ENCODE results near the gene RHBDL1. TPM values are rescaled to one million over a fixed set of nuclear protein-coding genes. Genes with fewer than 3 reads are reported as not detected.

Gene RHBDL1
- total and polyA plus RNA-seq, 9 of the 15 experiments (the other 6 are each of a cell fraction or from before 2014, with no cell fraction given), result 0.03 to 5.6 (median 1.3) TPM; not detected in 1

DNA sequence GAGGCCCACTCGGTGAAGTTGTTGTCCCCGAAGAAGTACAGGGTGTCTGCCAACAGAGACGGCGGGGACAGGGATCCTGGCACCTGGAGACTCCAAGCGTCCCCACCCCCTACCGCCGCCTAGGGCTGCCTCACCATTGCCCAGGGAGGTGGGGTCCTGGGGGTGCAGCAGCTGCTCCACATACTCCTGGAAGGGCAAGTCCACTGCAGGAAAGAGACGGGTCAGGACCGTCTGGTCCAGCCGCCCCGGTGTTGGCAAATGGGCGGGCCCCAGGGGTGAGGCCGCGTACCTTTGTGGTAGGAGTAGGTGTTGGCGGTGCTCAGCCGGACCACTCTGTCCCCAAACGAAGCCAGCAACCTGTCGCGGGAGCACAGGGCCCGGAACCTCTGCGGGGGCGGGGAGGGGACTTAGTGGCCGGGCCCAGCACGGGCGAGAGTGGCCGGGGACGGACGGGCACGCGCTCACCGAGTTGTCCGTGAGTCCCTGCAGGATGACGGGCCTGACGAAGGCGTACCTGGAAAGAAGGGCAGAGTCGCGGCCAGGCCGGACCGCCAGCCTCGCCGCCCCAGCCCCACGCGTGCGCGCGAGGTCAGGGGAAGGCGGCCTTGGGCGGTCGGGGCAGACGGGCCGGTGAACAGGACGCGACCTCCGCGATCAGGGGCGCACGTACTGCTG lies 8.1 kb downstream of the RHBDL1 start (continued):
- TF ChIP-seq, protein P1, sequence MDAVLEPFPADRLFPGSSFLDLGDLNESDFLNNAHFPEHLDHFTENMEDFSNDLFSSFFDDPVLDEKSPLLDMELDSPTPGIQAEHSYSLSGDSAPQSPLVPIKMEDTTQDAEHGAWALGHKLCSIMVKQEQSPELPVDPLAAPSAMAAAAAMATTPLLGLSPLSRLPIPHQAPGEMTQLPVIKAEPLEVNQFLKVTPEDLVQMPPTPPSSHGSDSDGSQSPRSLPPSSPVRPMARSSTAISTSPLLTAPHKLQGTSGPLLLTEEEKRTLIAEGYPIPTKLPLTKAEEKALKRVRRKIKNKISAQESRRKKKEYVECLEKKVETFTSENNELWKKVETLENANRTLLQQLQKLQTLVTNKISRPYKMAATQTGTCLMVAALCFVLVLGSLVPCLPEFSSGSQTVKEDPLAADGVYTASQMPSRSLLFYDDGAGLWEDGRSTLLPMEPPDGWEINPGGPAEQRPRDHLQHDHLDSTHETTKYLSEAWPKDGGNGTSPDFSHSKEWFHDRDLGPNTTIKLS (IDR thresholded peaks at IDR 0.05; ENCODE audit: borderline replicate concordance, low read depth), result no peak
- TF ChIP-seq KAT7 (CRISPR knock-in tag; IDR thresholded peaks at IDR 0.05; ENCODE audit: borderline replicate concordance) (no peak), RBFOX2 (IDR thresholded peaks at IDR 0.05; ENCODE audit: low read depth, low read length) (peak; percentile 76), COPS2 (conservative IDR thresholded peaks at IDR 0.05) (no peak), SRSF9 (IDR thresholded peaks at IDR 0.05; ENCODE audit: borderline replicate concordance, low read depth, low read length) (no peak), FOXK2 (conservative IDR thresholded peaks at IDR 0.05 in 1 of 2, IDR thresholded peaks at IDR 0.05 in 1 of 2; ENCODE audit: low read depth in 2 of 2) (no peak), CAMTA2 (CRISPR knock-in tag; conservative IDR thresholded peaks at IDR 0.05) (no peak), GTF2F1 (IDR thresholded peaks at IDR 0.05; ENCODE audit: low read depth, low read length) (no peak), RBM17 (IDR thresholded peaks at IDR 0.05; ENCODE audit: borderline replicate concordance, low read depth, low read length) (no peak), STAT6 (CRISPR knock-in tag; IDR thresholded peaks at IDR 0.05) (no peak), HDAC2 (IDR thresholded peaks at IDR 0.05) (no peak), ZNF444 (CRISPR knock-in tag; IDR thresholded peaks at IDR 0.05) (no peak), TRIM28 (IDR thresholded peaks at IDR 0.05) (no peak), FOXK1 (CRISPR knock-in tag; IDR thresholded peaks at IDR 0.05; ENCODE audit: borderline replicate concordance) (no peak), ZNF655 (CRISPR knock-in tag; IDR thresholded peaks at IDR 0.05) (no peak), OTX1 (CRISPR knock-in tag; IDR thresholded peaks at IDR 0.05) (no peak), JUND (IDR thresholded peaks at IDR 0.05; ENCODE audit: borderline replicate concordance, low read depth, low read length) (no peak), JUND (tag; IDR thresholded peaks at IDR 0.05; ENCODE audit: borderline replicate concordance, low read depth, low read length) (no peak), CCNT2 (IDR thresholded peaks at IDR 0.05; ENCODE audit: borderline replicate concordance, extremely low read depth, insufficient read length, low read depth, low read length) (no peak)
- TF ChIP-seq, protein P2, sequence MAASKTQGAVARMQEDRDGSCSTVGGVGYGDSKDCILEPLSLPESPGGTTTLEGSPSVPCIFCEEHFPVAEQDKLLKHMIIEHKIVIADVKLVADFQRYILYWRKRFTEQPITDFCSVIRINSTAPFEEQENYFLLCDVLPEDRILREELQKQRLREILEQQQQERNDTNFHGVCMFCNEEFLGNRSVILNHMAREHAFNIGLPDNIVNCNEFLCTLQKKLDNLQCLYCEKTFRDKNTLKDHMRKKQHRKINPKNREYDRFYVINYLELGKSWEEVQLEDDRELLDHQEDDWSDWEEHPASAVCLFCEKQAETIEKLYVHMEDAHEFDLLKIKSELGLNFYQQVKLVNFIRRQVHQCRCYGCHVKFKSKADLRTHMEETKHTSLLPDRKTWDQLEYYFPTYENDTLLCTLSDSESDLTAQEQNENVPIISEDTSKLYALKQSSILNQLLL (CRISPR knock-in tag; IDR thresholded peaks at IDR 0.05; ENCODE audit: borderline replicate concordance), result no peak

Data from K562 (cell line).